ENCODE measurements around the gene MTOR.

GRCh38 chr1:11068600-11069473 is 193.5 kb downstream of the MTOR start:
- TF ChIP-seq, protein P1, sequence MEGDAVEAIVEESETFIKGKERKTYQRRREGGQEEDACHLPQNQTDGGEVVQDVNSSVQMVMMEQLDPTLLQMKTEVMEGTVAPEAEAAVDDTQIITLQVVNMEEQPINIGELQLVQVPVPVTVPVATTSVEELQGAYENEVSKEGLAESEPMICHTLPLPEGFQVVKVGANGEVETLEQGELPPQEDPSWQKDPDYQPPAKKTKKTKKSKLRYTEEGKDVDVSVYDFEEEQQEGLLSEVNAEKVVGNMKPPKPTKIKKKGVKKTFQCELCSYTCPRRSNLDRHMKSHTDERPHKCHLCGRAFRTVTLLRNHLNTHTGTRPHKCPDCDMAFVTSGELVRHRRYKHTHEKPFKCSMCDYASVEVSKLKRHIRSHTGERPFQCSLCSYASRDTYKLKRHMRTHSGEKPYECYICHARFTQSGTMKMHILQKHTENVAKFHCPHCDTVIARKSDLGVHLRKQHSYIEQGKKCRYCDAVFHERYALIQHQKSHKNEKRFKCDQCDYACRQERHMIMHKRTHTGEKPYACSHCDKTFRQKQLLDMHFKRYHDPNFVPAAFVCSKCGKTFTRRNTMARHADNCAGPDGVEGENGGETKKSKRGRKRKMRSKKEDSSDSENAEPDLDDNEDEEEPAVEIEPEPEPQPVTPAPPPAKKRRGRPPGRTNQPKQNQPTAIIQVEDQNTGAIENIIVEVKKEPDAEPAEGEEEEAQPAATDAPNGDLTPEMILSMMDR (IDR thresholded peaks at IDR 0.05): no peak
- no peak for TF ChIP-seq POLR2A (IDR thresholded peaks at IDR 0.05)

Data from ovary (tissue), 3 donors.